ACC112 (cell line): ENCODE results near the gene CREB3L2.
"Not testable (repeated sequence)": the region's sequence is repeated elsewhere in the genome, so short reads cannot be mapped to it uniquely, and the experiment has no call there.

Experiments used
- H2AFZ ChIP-seq: fragments of 200-600 bp; sonication (generic); one replicate; pipeline ENCODE4 v1.6.0; 2017; ENCODE audit warnings: antibody characterized with exemption, low read length; ENCODE audit not compliant: unreplicated experiment
- H3K27ac ChIP-seq: fragments of 200-600 bp; sonication (generic); 2 replicates; pipeline ENCODE4 v1.5.1; 2014; ENCODE audit warnings: low read depth, mild to moderate bottlenecking, antibody characterized with exemption, low read length, moderate library complexity
- H3K27me3 ChIP-seq: fragments of 200-600 bp; sonication (generic); 2 replicates; pipeline ENCODE4 v1.6.1; 2014; ENCODE audit warnings: mild to moderate bottlenecking, antibody characterized with exemption, low read length, moderate library complexity, mixed read lengths; ENCODE audit not compliant: insufficient read depth
- H3K36me3 ChIP-seq: fragments of 200-600 bp; sonication (generic); 2 replicates; pipeline ENCODE4 v1.6.1; 2016; ENCODE audit warnings: mild to moderate bottlenecking, antibody characterized with exemption, low read length, moderate library complexity, mixed read lengths; ENCODE audit not compliant: insufficient read depth
- H3K4me1 ChIP-seq: fragments of 200-600 bp; sonication (generic); one replicate; pipeline ENCODE4 v1.6.1; 2016; ENCODE audit warnings: low read length, mixed read lengths; ENCODE audit not compliant: insufficient read depth, unreplicated experiment, control insufficient read depth
- H3K4me3 ChIP-seq: fragments of 200-600 bp; sonication (generic); 2 replicates; pipeline ENCODE4 v1.5.1; 2014; ENCODE audit warnings: mild to moderate bottlenecking, low read depth, low read length
- H3K79me2 ChIP-seq: fragments of 200-600 bp; sonication (generic); one replicate; pipeline ENCODE4 v1.6.0; 2016; ENCODE audit warnings: low read length; ENCODE audit not compliant: control insufficient read depth, unreplicated experiment, insufficient read depth

The CREB3L2 gene

DNA sequence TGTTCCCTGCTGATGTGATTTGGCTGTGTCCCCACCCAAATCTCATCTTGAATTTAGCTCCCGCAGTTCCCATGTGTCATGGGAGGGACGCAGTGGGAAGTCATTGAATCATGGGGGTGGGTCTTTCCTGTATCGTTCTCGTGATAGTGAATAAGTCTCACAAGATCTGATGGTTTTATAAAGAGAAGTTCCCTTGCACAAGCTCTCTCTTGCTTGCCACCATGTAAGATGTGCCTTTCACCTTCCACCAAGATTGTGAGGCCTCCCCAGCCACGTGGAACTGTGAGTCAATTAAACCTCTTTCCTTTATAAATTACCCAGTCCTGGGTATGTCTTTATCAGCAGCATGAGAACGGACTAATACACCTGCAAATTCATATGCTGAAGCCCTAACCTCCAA is 19.5 kb downstream of the CREB3L2 start:
- H3K79me2 ChIP-seq, result peaks cover 88% of the 10 kb centered on the region

DNA sequence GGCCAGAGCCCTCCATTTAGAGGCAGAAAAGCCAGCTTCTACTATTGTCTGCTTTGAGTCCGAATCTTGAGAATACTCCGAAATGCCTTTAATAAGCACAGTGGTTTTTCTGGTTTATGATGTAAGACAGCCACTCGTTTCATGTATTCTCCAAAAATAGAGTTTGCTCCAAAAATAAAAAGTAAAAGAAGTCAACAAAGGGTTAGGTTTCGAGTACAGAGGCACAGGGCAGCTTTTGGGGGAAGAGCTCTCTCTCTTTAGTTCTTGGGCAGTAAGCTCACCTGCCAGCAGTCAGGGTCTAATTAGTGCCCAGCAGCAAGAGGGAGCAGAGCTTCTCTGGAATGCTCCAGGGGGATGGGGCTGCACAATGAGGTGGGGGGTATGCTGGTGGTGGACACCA is 20.2 kb downstream of the CREB3L2 start:
- H2AFZ ChIP-seq, result no peak overlapping the region
- peak overlapping the region; percentile 97 for H3K27ac ChIP-seq
- H3K4me1 ChIP-seq, result peaks cover 90% of the 10 kb centered on the region

More for the DNA sequence above, 19.5 kb downstream of the CREB3L2 start:
- Histone ChIP-seq H3K4me1 (peaks cover 90% of the 10 kb centered on the region), H3K36me3 (peaks cover 11% of the 10 kb centered on the region; the same call in 1 of the 2 replicates), H3K27ac (peak overlapping the region; percentile 97)
- not testable (repeated sequence) for H3K27me3 ChIP-seq, H2AFZ ChIP-seq, H3K4me3 ChIP-seq

DNA sequence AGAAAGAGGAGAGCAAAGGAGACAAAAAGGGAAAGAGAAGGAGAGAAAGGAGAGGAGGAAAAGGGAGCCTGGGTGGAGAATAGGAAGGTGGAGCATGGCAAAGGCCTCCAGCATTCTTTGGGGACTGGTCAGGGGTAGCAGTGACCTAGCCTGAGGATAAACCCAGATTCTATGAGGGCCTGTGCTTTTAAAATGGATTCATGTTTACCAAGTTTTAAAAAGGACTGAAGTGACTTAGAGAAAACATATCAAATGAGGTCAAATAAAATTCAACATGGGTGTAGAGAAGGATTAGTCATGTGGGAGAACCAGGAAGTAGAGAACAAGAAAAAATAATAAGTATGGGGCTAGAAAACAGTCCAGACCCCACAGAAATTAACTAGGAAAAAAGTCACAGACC is 20.7 kb downstream of the CREB3L2 start:
- Histone ChIP-seq H3K79me2 (peaks cover 88% of the 10 kb centered on the region), H3K36me3 (peaks cover 11% of the 10 kb centered on the region; the same call in 1 of the 2 replicates), H3K27ac (peak overlapping the region; percentile 97), H3K4me1 (peaks cover 90% of the 10 kb centered on the region), H2AFZ (no peak overlapping the region), H3K4me3 (no peak overlapping the region), H3K27me3 (no peaks in the 10 kb centered on the region)

More for the DNA sequence above, 20.2 kb downstream of the CREB3L2 start:
- Histone ChIP-seq H3K27me3 (no peaks in the 10 kb centered on the region), H3K79me2 (peaks cover 88% of the 10 kb centered on the region), H3K4me3 (no peak overlapping the region), H3K36me3 (peaks cover 11% of the 10 kb centered on the region; the same call in 1 of the 2 replicates)

DNA sequence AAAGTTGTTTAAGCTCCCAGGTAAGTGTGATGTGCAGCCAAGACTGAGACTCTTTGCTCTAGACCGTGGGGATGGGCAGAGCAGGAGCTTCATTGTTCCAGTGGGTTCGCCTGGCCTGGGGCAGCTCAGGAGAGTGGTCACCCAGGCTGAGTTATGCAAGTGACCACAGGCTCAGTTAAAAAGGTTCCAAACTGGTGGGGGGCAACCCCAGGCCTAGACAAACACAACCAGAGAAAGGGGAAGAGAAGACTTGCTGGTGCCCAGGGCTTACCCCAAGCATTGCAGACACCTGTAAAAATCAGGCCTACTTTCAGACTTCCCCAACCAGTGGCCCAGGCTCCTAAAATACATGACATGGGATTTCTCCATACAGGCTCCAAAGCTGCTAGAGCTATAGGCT is 21.6 kb downstream of the CREB3L2 start:
- Histone ChIP-seq H3K4me3 (no peak overlapping the region), H3K36me3 (peaks cover 11% of the 10 kb centered on the region; the same call in 1 of the 2 replicates), H3K79me2 (peaks cover 87% of the 10 kb centered on the region), H2AFZ (no peak overlapping the region), H3K4me1 (peaks cover 89% of the 10 kb centered on the region), H3K27ac (peak overlapping the region; percentile 97), H3K27me3 (no peaks in the 10 kb centered on the region)

DNA sequence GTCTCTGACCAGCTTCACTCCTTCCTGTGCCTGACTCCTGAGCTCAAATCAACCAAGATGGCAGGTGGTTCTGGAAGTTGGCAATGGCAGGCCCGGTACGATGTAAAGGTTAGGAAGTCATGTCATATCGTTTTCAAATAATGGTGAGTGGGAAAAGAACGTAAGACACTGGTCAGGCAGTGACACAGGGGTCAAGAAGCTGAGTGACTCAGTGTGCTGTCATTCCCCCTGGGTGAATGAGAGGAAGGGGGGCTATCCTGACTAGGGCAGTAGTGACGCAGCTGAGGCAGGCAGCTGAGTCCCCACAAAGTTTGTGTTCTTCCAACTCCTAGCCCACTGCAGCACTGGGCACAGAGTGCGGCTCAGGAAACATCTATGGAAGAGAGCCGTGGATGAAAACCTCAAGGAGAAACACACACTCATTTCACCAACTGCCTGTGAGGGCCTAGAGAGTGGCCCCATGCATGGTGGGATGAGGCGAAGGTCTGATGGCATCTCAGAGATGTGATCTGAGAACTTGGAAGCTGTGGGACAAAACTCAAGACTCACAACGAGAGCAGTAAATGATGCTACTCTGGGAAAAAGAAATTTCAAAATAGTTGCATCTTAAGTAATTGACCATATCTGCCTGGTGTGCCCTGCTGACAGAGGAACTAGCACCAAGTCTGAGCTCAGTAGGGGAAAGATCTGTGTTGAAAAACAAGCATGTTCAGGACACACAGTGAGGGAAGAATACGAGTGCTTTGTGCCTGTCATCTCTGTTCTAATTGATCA is 23.2 kb downstream of the CREB3L2 start:
- no peak overlapping the region for H2AFZ ChIP-seq
- peaks cover 87% of the 10 kb centered on the region for H3K79me2 ChIP-seq
- H3K27ac ChIP-seq, result peak overlapping the region; percentile 97
- no peaks in the 10 kb centered on the region for H3K27me3 ChIP-seq
- peaks cover 12% of the 10 kb centered on the region; the same call in 1 of the 2 replicates for H3K36me3 ChIP-seq
- peaks cover 83% of the 10 kb centered on the region for H3K4me1 ChIP-seq
- H3K4me3 ChIP-seq, result peak overlapping the region; percentile 47; the same call in 1 of the 2 replicates

DNA sequence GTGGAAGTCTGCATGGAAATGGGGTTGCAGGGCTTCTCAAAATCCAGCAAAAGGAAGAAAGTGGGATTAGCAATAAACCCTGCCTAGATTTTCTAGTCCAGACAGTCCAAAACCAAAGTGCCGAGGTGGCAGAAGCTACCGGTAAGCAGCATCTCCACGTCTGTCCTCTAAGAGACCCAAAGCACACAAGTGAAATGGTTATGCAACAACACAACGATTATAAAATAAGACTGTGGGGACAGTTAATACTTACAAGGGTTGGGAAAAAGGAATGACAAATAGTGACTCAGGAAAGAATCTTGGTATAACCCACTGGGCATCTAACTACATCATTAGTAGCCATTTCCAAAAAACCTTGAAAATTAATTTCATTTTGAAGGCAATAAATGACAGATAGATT is 24.7 kb downstream of the CREB3L2 start:
- Histone ChIP-seq H3K27ac (peak overlapping the region; percentile 97), H3K79me2 (peaks cover 87% of the 10 kb centered on the region), H3K36me3 (0 out of 2 replicates have a peak, but pooled peaks cover 4% of the 10 kb centered on the region), H3K4me1 (peaks cover 75% of the 10 kb centered on the region), H3K4me3 (no peak overlapping the region), H3K27me3 (no peaks in the 10 kb centered on the region), H2AFZ (no peak overlapping the region)

DNA sequence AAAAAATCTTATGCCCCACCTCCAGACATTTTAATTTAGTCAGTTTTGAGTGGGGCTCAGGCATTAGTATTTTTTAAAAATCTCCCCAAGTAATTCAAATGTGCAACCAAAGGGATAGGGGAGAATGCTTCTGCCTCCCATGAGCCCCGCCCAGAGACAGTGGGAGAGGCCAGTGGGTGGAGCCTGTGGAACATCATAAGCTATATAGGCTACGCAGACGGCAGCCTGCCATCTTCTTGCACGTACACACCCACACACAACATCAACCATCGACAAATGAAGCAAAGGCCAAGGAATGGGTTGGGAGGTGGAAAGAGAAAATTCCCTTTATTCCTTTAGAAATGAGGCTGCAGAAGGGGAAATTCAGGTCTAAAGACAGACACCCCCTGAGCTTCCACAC is 25.2 kb downstream of the CREB3L2 start:
- Histone ChIP-seq H2AFZ (no peak overlapping the region), H3K4me3 (no peak overlapping the region), H3K79me2 (peaks cover 84% of the 10 kb centered on the region), H3K27ac (peak overlapping the region; percentile 97), H3K27me3 (no peaks in the 10 kb centered on the region), H3K36me3 (0 out of 2 replicates have a peak, but pooled peaks cover 4% of the 10 kb centered on the region), H3K4me1 (peaks cover 70% of the 10 kb centered on the region)

DNA sequence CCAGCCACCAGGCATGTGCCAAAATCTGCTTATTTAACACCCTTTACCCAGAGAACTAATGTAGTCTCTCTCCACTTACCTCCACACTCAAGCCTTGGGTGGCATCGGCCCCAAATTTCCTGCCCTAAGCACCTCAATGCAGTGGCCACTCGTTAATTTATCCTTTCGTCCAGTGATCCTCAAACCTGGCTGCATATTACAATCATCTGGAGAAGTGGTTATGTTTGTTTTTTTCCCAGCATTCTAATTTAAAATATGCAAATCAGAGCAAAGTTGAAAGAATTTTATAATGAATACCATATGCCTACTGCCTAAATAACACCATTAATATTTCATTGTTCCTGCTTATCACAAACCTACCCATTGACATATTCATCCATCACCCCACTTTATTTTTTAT is 25.7 kb downstream of the CREB3L2 start:
- Histone ChIP-seq H2AFZ (no peak overlapping the region), H3K27ac (peak overlapping the region; percentile 97; the same call in 1 of the 2 replicates), H3K36me3 (0 out of 2 replicates have a peak, but pooled peaks cover 4% of the 10 kb centered on the region), H3K4me1 (peaks cover 66% of the 10 kb centered on the region), H3K27me3 (no peaks in the 10 kb centered on the region), H3K4me3 (no peak overlapping the region), H3K79me2 (peaks cover 83% of the 10 kb centered on the region)

DNA sequence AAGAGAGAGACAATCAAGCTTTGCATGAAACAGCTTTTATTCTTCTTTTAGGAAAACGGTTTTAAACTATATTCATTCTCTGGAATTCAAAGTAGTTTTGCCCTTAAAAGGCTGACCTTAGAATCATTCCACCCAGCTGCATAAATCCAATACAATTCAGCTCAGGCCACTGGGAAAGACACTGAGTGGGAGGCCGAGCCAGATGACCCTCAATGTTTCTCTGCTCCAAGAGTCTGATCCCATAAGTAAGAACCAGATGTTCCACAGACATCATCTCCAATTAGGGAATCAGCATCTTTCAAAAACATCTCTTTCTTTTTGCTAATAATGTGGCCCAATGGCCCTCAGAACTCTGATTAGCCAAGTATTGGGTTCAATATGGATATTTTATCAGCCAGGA is 26.1 kb downstream of the CREB3L2 start:
- Histone ChIP-seq H3K27ac (peak overlapping the region; percentile 97; the same call in 1 of the 2 replicates), H3K27me3 (no peaks in the 10 kb centered on the region), H3K36me3 (0 out of 2 replicates have a peak, but pooled peaks cover 4% of the 10 kb centered on the region), H3K4me3 (no peak overlapping the region), H3K4me1 (peaks cover 64% of the 10 kb centered on the region), H3K79me2 (peaks cover 79% of the 10 kb centered on the region), H2AFZ (no peak overlapping the region)

DNA sequence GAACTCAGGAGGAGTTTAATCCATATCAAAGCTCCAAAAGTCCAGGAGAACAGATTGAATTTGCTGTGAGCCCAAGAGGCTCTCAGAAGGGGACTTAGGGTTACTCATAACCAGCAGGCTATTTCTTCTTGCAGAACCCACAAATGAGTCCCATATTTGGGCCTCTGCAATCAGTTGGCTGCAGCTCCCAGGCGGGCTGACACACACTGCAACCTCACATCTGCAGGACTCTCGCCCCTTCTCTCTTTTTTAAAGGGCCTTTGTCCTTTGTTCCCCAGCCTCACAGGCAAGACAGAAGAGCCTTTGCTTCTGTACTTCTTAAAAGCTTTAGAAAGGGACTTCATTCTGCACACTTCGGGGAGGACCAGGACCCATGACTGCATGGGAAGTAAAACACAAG is 26.7 kb downstream of the CREB3L2 start:
- Histone ChIP-seq H3K27me3 (no peaks in the 10 kb centered on the region), H3K36me3 (0 out of 2 replicates have a peak, but pooled peaks cover 4% of the 10 kb centered on the region), H3K79me2 (peaks cover 74% of the 10 kb centered on the region), H2AFZ (no peak overlapping the region), H3K27ac (peak overlapping the region; percentile 97; the same call in 1 of the 2 replicates), H3K4me3 (no peak overlapping the region), H3K4me1 (peaks cover 63% of the 10 kb centered on the region)

DNA sequence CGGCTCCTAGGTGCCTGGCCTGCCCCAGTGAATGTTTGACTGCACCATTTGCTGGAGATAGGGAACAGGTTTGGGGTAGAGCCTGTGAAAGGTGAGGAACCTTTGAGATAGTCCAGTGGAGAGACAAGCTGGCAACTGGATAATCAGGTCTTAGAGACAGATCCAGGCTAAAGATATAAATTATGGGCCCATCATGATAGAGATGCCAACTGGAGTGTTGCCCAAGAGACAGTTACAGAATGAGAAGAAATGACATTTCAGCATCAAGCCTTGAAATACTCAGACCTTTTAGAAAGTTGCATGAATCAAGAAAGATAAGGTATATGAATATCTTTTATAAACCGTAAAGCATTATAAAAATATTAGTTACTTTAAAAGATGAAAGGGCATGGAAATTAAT is 27.1 kb downstream of the CREB3L2 start:
- peaks cover 74% of the 10 kb centered on the region for H3K79me2 ChIP-seq
- no peak overlapping the region for H3K4me3 ChIP-seq
- no peak overlapping the region for H2AFZ ChIP-seq
- H3K27me3 ChIP-seq, result no peaks in the 10 kb centered on the region
- peak overlapping the region; percentile 97; the same call in 1 of the 2 replicates for H3K27ac ChIP-seq
- peaks cover 63% of the 10 kb centered on the region for H3K4me1 ChIP-seq
- H3K36me3 ChIP-seq, result 0 out of 2 replicates have a peak, but pooled peaks cover 4% of the 10 kb centered on the region
